CD14-positive monocyte (primary cell): ENCODE results near the gene ACLY. TPM values are rescaled to one million over a fixed set of nuclear protein-coding genes. Genes with fewer than 3 reads are reported as not detected.

Experiments
- DNase-seq, 3 donors: peaks; one replicate each; pipeline ENCODE4 v3.0.0-alpha.2; 2011 to 2022
- H2AFZ ChIP-seq: 2 replicates; pipeline ENCODE4 v1.6.0; 2012; ENCODE audit warnings: mild to moderate bottlenecking, low read depth, low read length, inconsistent platforms; ENCODE audit not compliant: insufficient read depth, poor library complexity, severe bottlenecking
- H3K27ac ChIP-seq, 2 donors: 1 replicate in 1 of 2; 2 replicates in 1 of 2; pipeline ENCODE4 v1.5.1; 2012 to 2013; ENCODE audit warnings: low read length in 2 of 2, control low read depth in 1 of 2, inconsistent platforms in 1 of 2, low read depth in 1 of 2, mild to moderate bottlenecking in 1 of 2
- H3K27me3 ChIP-seq, 2 donors: one replicate each; pipeline versions ENCODE4 v1.6.0 to v1.6.1; 2011 to 2013; ENCODE audit warnings: low read length in 2 of 2; ENCODE audit not compliant: control insufficient read depth in 2 of 2, insufficient read depth in 2 of 2
- H3K36me3 ChIP-seq, 2 donors: replicated peaks in 1 of 2; 1 replicate in 1 of 2; 2 replicates in 1 of 2; pipeline versions ENCODE4 v1.5.1 to v1.6.1; 2012 to 2013; ENCODE audit warnings: low read length in 2 of 2, control low read depth in 1 of 2, inconsistent platforms in 1 of 2, mild to moderate bottlenecking in 1 of 2; ENCODE audit not compliant: insufficient read depth in 2 of 2, control insufficient read depth in 1 of 2
- H3K4me1 ChIP-seq, 2 donors: 1 replicate in 1 of 2; 2 replicates in 1 of 2; pipeline versions ENCODE4 v1.5.1 to v1.6.1; 2012 to 2013; ENCODE audit warnings: low read length in 2 of 2, control low read depth in 1 of 2, inconsistent platforms in 1 of 2, mild to moderate bottlenecking in 1 of 2, moderate library complexity in 1 of 2; ENCODE audit not compliant: insufficient read depth in 2 of 2, control insufficient read depth in 1 of 2
- H3K4me2 ChIP-seq: replicated peaks from 2 replicates; pipeline ENCODE3; 2012; ENCODE audit warnings: low read length, moderate library complexity, mild to moderate bottlenecking; ENCODE audit not compliant: poor library complexity, severe bottlenecking; ENCODE audit errors: extremely low read depth
- H3K4me3 ChIP-seq, 3 experiments: fragments of 200-600 bp in 1 of 3; sonication (generic) in 1 of 3; replicated peaks in 1 of 3; 1 replicate in 2 of 3; 2 replicates in 1 of 3; pipeline ENCODE4 v1.5.1; 2011 to 2013; ENCODE audit warnings: low read length in 3 of 3, mild to moderate bottlenecking in 3 of 3, control low read depth in 2 of 3, low read depth in 2 of 3, inconsistent platforms in 1 of 3, moderate library complexity in 1 of 3
- H3K79me2 ChIP-seq: 2 replicates; pipeline ENCODE4 v1.6.0; 2012; ENCODE audit warnings: mild to moderate bottlenecking, control low read depth, inconsistent platforms, low read length, moderate library complexity; ENCODE audit not compliant: insufficient read depth
- H3K9ac ChIP-seq: 2 replicates; pipeline ENCODE4 v1.6.0; 2017; ENCODE audit warnings: low read length, mild to moderate bottlenecking; ENCODE audit not compliant: insufficient read depth, poor library complexity, severe bottlenecking
- H3K9me3 ChIP-seq, 2 donors: replicated peaks in 1 of 2; 1 replicate in 1 of 2; 2 replicates in 1 of 2; pipeline versions ENCODE4 v1.5.1 to v1.6.1; 2012 to 2013; ENCODE audit warnings: low read length in 2 of 2, control low read depth in 1 of 2; ENCODE audit not compliant: control insufficient read depth in 1 of 2, insufficient read depth in 1 of 2
- H4K20me1 ChIP-seq: 2 replicates; pipeline ENCODE4 v1.6.0; 2012; ENCODE audit warnings: mild to moderate bottlenecking, low read length, control low read depth, moderate library complexity; ENCODE audit not compliant: insufficient read depth
- H3K27ac Mint-ChIP-seq, 7 donors: one replicate each; pipeline ENCODE4 v1.8.0; 2020; ENCODE audit warnings: mild to moderate bottlenecking in 7 of 7, mixed read lengths in 7 of 7, moderate library complexity in 6 of 7, inconsistent platforms in 2 of 7
- H3K27me3 Mint-ChIP-seq, 3 donors: one replicate each; pipeline ENCODE4 v1.8.0; 2021 to 2022; ENCODE audit warnings: low read depth in 3 of 3, mild to moderate bottlenecking in 3 of 3, mixed read lengths in 3 of 3, moderate library complexity in 3 of 3, inconsistent platforms in 1 of 3
- H3K36me3 Mint-ChIP-seq, 2 donors: one replicate each; pipeline ENCODE4 v1.8.0; 2020; ENCODE audit warnings: mixed read lengths in 2 of 2, inconsistent platforms in 1 of 2, mild to moderate bottlenecking in 1 of 2
- H3K4me1 Mint-ChIP-seq: one replicate; pipeline ENCODE4 v1.8.0; 2020; ENCODE audit warnings: mild to moderate bottlenecking, mixed read lengths
- H3K4me3 Mint-ChIP-seq, 2 donors: one replicate each; pipeline ENCODE4 v1.8.0; 2020; ENCODE audit warnings: mild to moderate bottlenecking in 2 of 2, mixed read lengths in 2 of 2, moderate library complexity in 1 of 2
- H3K9me3 Mint-ChIP-seq, 7 donors: one replicate each; pipeline ENCODE4 v1.8.0; 2020 to 2022; ENCODE audit warnings: mixed read lengths in 7 of 7, mild to moderate bottlenecking in 6 of 7, moderate library complexity in 6 of 7, inconsistent platforms in 2 of 7
- CTCF ChIP-seq: fragments of 200-600 bp; IDR thresholded peaks from one replicate; pipeline ENCODE4 v1.8.0; 2022; ENCODE audit warnings: antibody characterized with exemption, mild to moderate bottlenecking
- WGBS: methylation state at CpG from one replicate; pipeline ENCODE4 v1.1.5; 2013; ENCODE audit warnings: missing lambda C conversion rate; ENCODE audit not compliant: insufficient coverage; 5-methylcytosine and 5-hydroxymethylcytosine counted together
- intact Hi-C, 2 donors: fragments of 100-400 bp; cut with micrococcal nuclease; formaldehyde crosslinking; loops; one replicate each; pipeline versions ENCODE4 v1.15.0 to v1.15.1; 2023
- polyA plus RNA-seq, 3 donors: library from polyadenylated mRNA; depleted of rRNA in 1 of 3; unstranded in 2 of 3; stranded (reverse) in 1 of 3; fragments of 300-500 nt in 2 of 3; fragments of >200 nt in 1 of 3; fragmentation: Illumina TruSeq in 2 of 3; gene quantifications; 1 replicate in 2 of 3; 2 replicates in 1 of 3; pipeline ENCODE4 v1.2.3, GENCODE V29; 2012 to 2021

ACLY gene
- polyA plus RNA-seq, 3 donors = 41.0 to 48.3 (median 45.1) TPM

- no peak for TF ChIP-seq CTCF
- Histone ChIP-seq H3K27ac (no peak overlapping the region), H3K4me1 (no peaks in the 10 kb centered on the region), H3K27me3 (no peaks in the 10 kb centered on the region), H3K9me3 (no peaks in the 10 kb centered on the region), H3K36me3 (peaks cover 74 to 88% of the 10 kb centered on the region in 2 donors), H3K79me2 (no peaks in the 10 kb centered on the region), H3K4me3 (no peak overlapping the region), H3K4me2 (no peak overlapping the region), H3K9ac (no peak overlapping the region), H4K20me1 (no peaks in the 10 kb centered on the region), H2AFZ (no peak overlapping the region)
- peaks cover 78 to 96% of the 10 kb centered on the region in 2 donors for H3K36me3 Mint-ChIP-seq
- no peaks in the 10 kb centered on the region for H3K27me3 Mint-ChIP-seq
- intact Hi-C loops = no loop called here
- no peak for DNase-seq
- peak overlapping the region in 2 of 7 donors; percentile 45 for H3K27ac Mint-ChIP-seq
- WGBS = 98% methylated on average over 8 of the region's 10 CpGs
- no peaks in the 10 kb centered on the region for H3K4me1 Mint-ChIP-seq
- H3K9me3 Mint-ChIP-seq = peaks cover 0 to 4% (median 0%) of the 10 kb centered on the region in 7 donors
- H3K4me3 Mint-ChIP-seq = no peak overlapping the region
Observed at GRCh38 chr17:41873559-41874292, 45.0 kb downstream of the ACLY start.

- Histone ChIP-seq H3K27me3 (no peaks in the 10 kb centered on the region), H3K9ac (no peak overlapping the region), H3K4me2 (no peak overlapping the region), H2AFZ (no peak overlapping the region), H4K20me1 (no peaks in the 10 kb centered on the region), H3K27ac (no peak overlapping the region), H3K9me3 (no peaks in the 10 kb centered on the region), H3K4me1 (no peaks in the 10 kb centered on the region), H3K4me3 (no peak overlapping the region), H3K79me2 (no peaks in the 10 kb centered on the region), H3K36me3 (peaks cover 70 to 84% of the 10 kb centered on the region in 2 donors)
- DNase-seq = no peak
- Mint-ChIP-seq H3K4me3 (no peak overlapping the region), H3K27ac (peak overlapping the region in 2 of 7 donors; percentile 50 to 82), H3K9me3 (peaks cover 0 to 4% (median 0%) of the 10 kb centered on the region in 7 donors), H3K27me3 (no peaks in the 10 kb centered on the region), H3K4me1 (no peaks in the 10 kb centered on the region), H3K36me3 (peaks cover 76 to 94% of the 10 kb centered on the region in 2 donors)
- WGBS = 96% methylated on average over 6 of the region's 10 CpGs
- intact Hi-C loops = no loop called here
- no peak for TF ChIP-seq CTCF
Observed at GRCh38 chr17:41871789-41872188, 47.0 kb downstream of the ACLY start.
